ENCODE results near the gene SDK1.
"Not testable (repeated sequence)": the region's sequence is repeated elsewhere in the genome, so short reads cannot be mapped to it uniquely, and the experiment has no call there.

SDK1 gene

GRCh38 chr7:4091767-4092166, 790.7 kb downstream of the SDK1 start:
- no peak for DNase-seq

- no peak for DNase-seq
These were observed 792.0 kb downstream of the SDK1 start for GRCh38 chr7:4093035-4093434.

- no peak for DNase-seq
These were observed 792.4 kb downstream of the SDK1 start for GRCh38 chr7:4093483-4093882.

- DNase-seq: not testable (repeated sequence)
These were observed 793.1 kb downstream of the SDK1 start for GRCh38 chr7:4094158-4094557.

- no peak for DNase-seq
These were observed 796.1 kb downstream of the SDK1 start for GRCh38 chr7:4097001-4097609.

- DNase-seq: no peak
These were observed 797.1 kb downstream of the SDK1 start for GRCh38 chr7:4098169-4098568.

GRCh38 chr7:4099651-4100050, 798.6 kb downstream of the SDK1 start:
- DNase-seq: no peak

GRCh38 chr7:4100148-4100547, 799.1 kb downstream of the SDK1 start:
- DNase-seq: no peak

GRCh38 chr7:4100691-4101090, 799.6 kb downstream of the SDK1 start:
- no peak for DNase-seq

- DNase-seq: no peak
These were observed 801.3 kb downstream of the SDK1 start for GRCh38 chr7:4102231-4102841.

GRCh38 chr7:4103352-4104091, 802.5 kb downstream of the SDK1 start:
- DNase-seq: no peak

GRCh38 chr7:4107839-4108238, 806.8 kb downstream of the SDK1 start:
- no peak for DNase-seq

GRCh38 chr7:4108951-4109350, 807.9 kb downstream of the SDK1 start:
- no peak for DNase-seq

GRCh38 chr7:4109481-4110110, 808.5 kb downstream of the SDK1 start:
- no peak for DNase-seq

GRCh38 chr7:4110438-4110837, 809.4 kb downstream of the SDK1 start:
- no peak for DNase-seq

- DNase-seq: no peak
These were observed 810.1 kb downstream of the SDK1 start for GRCh38 chr7:4111166-4111565.

GRCh38 chr7:4113271-4113670, 812.2 kb downstream of the SDK1 start:
- DNase-seq: no peak

GRCh38 chr7:4113976-4114375, 812.9 kb downstream of the SDK1 start:
- no peak for DNase-seq

- DNase-seq: no peak
These were observed 814.4 kb downstream of the SDK1 start for GRCh38 chr7:4115442-4115841.

GRCh38 chr7:4115941-4116610, 815.0 kb downstream of the SDK1 start:
- DNase-seq: no peak

GRCh38 chr7:4119848-4120247, 818.8 kb downstream of the SDK1 start:
- no peak for DNase-seq

- no peak for DNase-seq
These were observed 822.3 kb downstream of the SDK1 start for GRCh38 chr7:4123346-4123745.

- no peak for DNase-seq
These were observed 822.8 kb downstream of the SDK1 start for GRCh38 chr7:4123823-4124222.

All from femur (tissue), 1 donor.